ENCODE results near the gene CMTM1.

DNA sequence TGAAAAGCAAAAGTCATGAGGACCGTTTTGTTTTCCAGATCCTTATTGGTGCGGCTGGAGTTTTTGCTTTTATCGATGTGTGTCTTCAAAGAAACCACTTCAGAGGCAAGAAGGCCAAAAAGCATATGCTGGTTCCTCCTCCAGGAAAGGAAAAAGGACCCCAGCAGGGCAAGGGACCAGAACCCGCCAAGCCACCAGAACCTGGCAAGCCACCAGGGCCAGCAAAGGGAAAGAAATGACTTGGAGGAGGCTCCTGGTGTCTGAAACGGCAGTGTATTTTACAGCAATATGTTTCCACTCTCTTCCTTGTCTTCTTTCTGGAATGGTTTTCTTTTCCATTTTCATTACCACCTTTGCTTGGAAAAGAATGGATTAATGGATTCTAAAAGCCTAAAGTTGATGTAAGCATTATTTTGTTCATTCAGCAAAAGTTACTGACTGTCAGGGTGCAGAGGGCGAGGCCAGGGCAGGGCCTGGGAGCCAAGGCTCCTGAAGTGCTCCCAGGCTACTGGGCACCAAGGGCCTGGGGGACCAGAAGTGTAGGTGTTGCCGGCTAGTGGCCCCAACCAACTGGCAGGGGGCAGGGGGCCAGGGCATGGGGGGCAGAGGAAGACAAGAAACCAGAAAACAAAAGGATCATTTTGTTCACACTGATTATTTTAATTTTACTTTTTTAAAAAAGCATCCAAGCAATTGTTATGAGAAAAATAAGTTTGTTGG is 21.8 kb downstream of the CMTM1 start:
- TF ChIP-seq POLR2AphosphoS5 (IDR thresholded peaks at IDR 0.05; ENCODE audit: low read depth, low read length) (no peak), CTCF (IDR thresholded peaks at IDR 0.05) (no peak), SIN3A (IDR thresholded peaks at IDR 0.05; ENCODE audit: borderline replicate concordance, insufficient read depth, low read depth, low read length) (no peak)
- TF ChIP-seq, protein P1, sequence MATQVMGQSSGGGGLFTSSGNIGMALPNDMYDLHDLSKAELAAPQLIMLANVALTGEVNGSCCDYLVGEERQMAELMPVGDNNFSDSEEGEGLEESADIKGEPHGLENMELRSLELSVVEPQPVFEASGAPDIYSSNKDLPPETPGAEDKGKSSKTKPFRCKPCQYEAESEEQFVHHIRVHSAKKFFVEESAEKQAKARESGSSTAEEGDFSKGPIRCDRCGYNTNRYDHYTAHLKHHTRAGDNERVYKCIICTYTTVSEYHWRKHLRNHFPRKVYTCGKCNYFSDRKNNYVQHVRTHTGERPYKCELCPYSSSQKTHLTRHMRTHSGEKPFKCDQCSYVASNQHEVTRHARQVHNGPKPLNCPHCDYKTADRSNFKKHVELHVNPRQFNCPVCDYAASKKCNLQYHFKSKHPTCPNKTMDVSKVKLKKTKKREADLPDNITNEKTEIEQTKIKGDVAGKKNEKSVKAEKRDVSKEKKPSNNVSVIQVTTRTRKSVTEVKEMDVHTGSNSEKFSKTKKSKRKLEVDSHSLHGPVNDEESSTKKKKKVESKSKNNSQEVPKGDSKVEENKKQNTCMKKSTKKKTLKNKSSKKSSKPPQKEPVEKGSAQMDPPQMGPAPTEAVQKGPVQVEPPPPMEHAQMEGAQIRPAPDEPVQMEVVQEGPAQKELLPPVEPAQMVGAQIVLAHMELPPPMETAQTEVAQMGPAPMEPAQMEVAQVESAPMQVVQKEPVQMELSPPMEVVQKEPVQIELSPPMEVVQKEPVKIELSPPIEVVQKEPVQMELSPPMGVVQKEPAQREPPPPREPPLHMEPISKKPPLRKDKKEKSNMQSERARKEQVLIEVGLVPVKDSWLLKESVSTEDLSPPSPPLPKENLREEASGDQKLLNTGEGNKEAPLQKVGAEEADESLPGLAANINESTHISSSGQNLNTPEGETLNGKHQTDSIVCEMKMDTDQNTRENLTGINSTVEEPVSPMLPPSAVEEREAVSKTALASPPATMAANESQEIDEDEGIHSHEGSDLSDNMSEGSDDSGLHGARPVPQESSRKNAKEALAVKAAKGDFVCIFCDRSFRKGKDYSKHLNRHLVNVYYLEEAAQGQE (IDR thresholded peaks at IDR 0.05; ENCODE audit: insufficient read depth in 1 of 2, low read depth in 2 of 2, low read length in 1 of 2): no peak

Measured in Panc1 (cell line).